ENCODE data around the gene SH3TC2. TPM values are rescaled to one million over a fixed set of nuclear protein-coding genes. Genes with fewer than 3 reads are reported as not detected.

Gene SH3TC2
- total and polyA plus RNA-seq, 2 donors (not counting 1 experiment from before 2014, with no cell fraction given) = not detected

- Mint-ChIP-seq H3K4me3 (no peak overlapping the region), H3K27me3 (peaks cover 24% of the 10 kb centered on the region), H3K9me3 (ENCODE audit: insufficient read depth) (no peaks in the 10 kb centered on the region), H3K4me1 (no peaks in the 10 kb centered on the region), H3K27ac (no peak overlapping the region)
- no peak overlapping the region for H2AFZ ChIP-seq (ENCODE audit: insufficient read depth, low read depth, low read length, poor library complexity, severe bottlenecking)
- H3K79me2 ChIP-seq (ENCODE audit: control insufficient read depth, insufficient read depth, low read length) = no peaks in the 10 kb centered on the region
- 90% methylated on average over 3 of the region's 4 CpGs for WGBS (ENCODE audit: insufficient coverage)
- intact Hi-C loops (cut with micrococcal nuclease) = no loop called here
- no peak for ATAC-seq (ENCODE audit: low read depth)
- TF ChIP-seq EZH2 (IDR thresholded peaks at IDR 0.05; ENCODE audit: borderline replicate concordance, insufficient read depth, low read depth, low read length, poor library complexity, severe bottlenecking) = no peak
- no peak for TF ChIP-seq CTCF (IDR thresholded peaks at IDR 0.05)
- no peak overlapping the region for H3K4me3 ChIP-seq (ENCODE audit: control extremely low read depth in 1 of 5, extremely low read depth in 1 of 5, insufficient read depth in 1 of 5, low read depth in 2 of 5, low read length in 4 of 5)
- no peaks in the 10 kb centered on the region for H3K9me3 ChIP-seq (ENCODE audit: control extremely low read depth in 1 of 3, control insufficient read depth in 2 of 3, insufficient read depth in 1 of 3, low read length in 2 of 3)
- DNase-seq = no peak
- H3K4me1 ChIP-seq (ENCODE audit: control insufficient read depth in 2 of 2, insufficient read depth in 2 of 2, low read length in 2 of 2) = no peaks in the 10 kb centered on the region
- no peak overlapping the region for H3K4me2 ChIP-seq (replicated peaks; ENCODE audit: low read depth, low read length, poor library complexity, severe bottlenecking)
- no peaks in the 10 kb centered on the region for H4K20me1 ChIP-seq (ENCODE audit: control insufficient read depth, insufficient read depth, low read length, poor library complexity, severe bottlenecking)
- ChIA-PET POLR2A (no interaction called here), CTCF (interaction anchor here (1.0 to 2.2 kb wide), 6 partner anchors 10 to 231 kb away, joined by 3 to 10 read pairs (median 4); no protein-coding TSS in a partner anchor)
- H3K36me3 ChIP-seq (replicated peaks in 1 of 2; ENCODE audit: control extremely low read depth in 1 of 2, control insufficient read depth in 1 of 2, extremely low read depth in 1 of 2, insufficient read depth in 2 of 2, low read length in 1 of 2) = no peaks in the 10 kb centered on the region
- no peak overlapping the region for H3K9ac ChIP-seq (ENCODE audit: low read length)
- H3K27me3 ChIP-seq (replicated peaks in 1 of 4; ENCODE audit: control extremely low read depth in 1 of 4, control insufficient read depth in 3 of 4, insufficient read depth in 4 of 4, low read length in 3 of 4) = peaks cover 0 to 6% (median 0%) of the 10 kb centered on the region in 4 experiments
- H3K27ac ChIP-seq (ENCODE audit: low read length in 2 of 2) = no peak overlapping the region
Measured at GRCh38 chr5:148972396-148972795, 90.5 kb downstream of the SH3TC2 start.

GRCh38 chr5:148970876-148971275 is 92.0 kb downstream of the SH3TC2 start:
- CTCF ChIA-PET = interaction anchor here (2.4 kb wide), 1 partner anchor 13 kb away, joined by 11 read pairs; no protein-coding TSS in a partner anchor

More at GRCh38 chr5:148970876-148971275, 92.0 kb downstream of the SH3TC2 start:
- H2AFZ ChIP-seq (ENCODE audit: insufficient read depth, low read depth, low read length, poor library complexity, severe bottlenecking) = no peak overlapping the region
- no peak for DNase-seq
- no peaks in the 10 kb centered on the region for H4K20me1 ChIP-seq (ENCODE audit: control insufficient read depth, insufficient read depth, low read length, poor library complexity, severe bottlenecking)
- ATAC-seq (ENCODE audit: low read depth) = no peak
- no peak overlapping the region for H3K4me2 ChIP-seq (replicated peaks; ENCODE audit: low read depth, low read length, poor library complexity, severe bottlenecking)
- H3K9me3 Mint-ChIP-seq (ENCODE audit: insufficient read depth) = no peaks in the 10 kb centered on the region
- no peaks in the 10 kb centered on the region for H3K4me1 ChIP-seq (ENCODE audit: control insufficient read depth in 2 of 2, insufficient read depth in 2 of 2, low read length in 2 of 2)
- H3K4me3 ChIP-seq (ENCODE audit: control extremely low read depth in 1 of 5, extremely low read depth in 1 of 5, insufficient read depth in 1 of 5, low read depth in 2 of 5, low read length in 4 of 5) = no peak overlapping the region
- no peak overlapping the region for H3K9ac ChIP-seq (ENCODE audit: low read length)
- no peaks in the 10 kb centered on the region for H3K9me3 ChIP-seq (ENCODE audit: control extremely low read depth in 1 of 3, control insufficient read depth in 2 of 3, insufficient read depth in 1 of 3, low read length in 2 of 3)
- POLR2A ChIA-PET = no interaction called here
- intact Hi-C loops (cut with micrococcal nuclease) = no loop called here
- H3K27me3 ChIP-seq (replicated peaks in 1 of 4; ENCODE audit: control extremely low read depth in 1 of 4, control insufficient read depth in 3 of 4, insufficient read depth in 4 of 4, low read length in 3 of 4) = peaks cover 0 to 6% (median under 1%) of the 10 kb centered on the region in 4 experiments
- no peaks in the 10 kb centered on the region for H3K4me1 Mint-ChIP-seq
- H3K4me3 Mint-ChIP-seq = no peak overlapping the region
- H3K79me2 ChIP-seq (ENCODE audit: control insufficient read depth, insufficient read depth, low read length) = no peaks in the 10 kb centered on the region
- H3K36me3 ChIP-seq (replicated peaks in 1 of 2; ENCODE audit: control extremely low read depth in 1 of 2, control insufficient read depth in 1 of 2, extremely low read depth in 1 of 2, insufficient read depth in 2 of 2, low read length in 1 of 2) = no peaks in the 10 kb centered on the region
- peaks cover 27% of the 10 kb centered on the region for H3K27me3 Mint-ChIP-seq
- H3K27ac ChIP-seq (ENCODE audit: low read length in 2 of 2) = no peak overlapping the region
- 100% methylated on average over 1 of the region's 3 CpGs for WGBS (ENCODE audit: insufficient coverage)
- no peak for TF ChIP-seq EZH2 (IDR thresholded peaks at IDR 0.05; ENCODE audit: borderline replicate concordance, insufficient read depth, low read depth, low read length, poor library complexity, severe bottlenecking)
- TF ChIP-seq CTCF (IDR thresholded peaks at IDR 0.05) = no peak
- H3K27ac Mint-ChIP-seq = no peak overlapping the region

Data from B cell (primary cell).